GM21360 (cell line): ENCODE data around the gene MACROD2.
A peak's percentile ranks its signal among the peaks of the same experiment; 100 is the strongest.
"Not testable (repeated sequence)": the region's sequence is repeated elsewhere in the genome, so short reads cannot be mapped to it uniquely, and the experiment has no call there.

Source experiments
- ATAC-seq: cut with Tn5 transposase; IDR thresholded peaks from one replicate; pipeline ENCODE4 v1.9.1; 2021; ENCODE audit warnings: mild to moderate bottlenecking, moderate library complexity; ENCODE audit not compliant: unreplicated experiment

The MACROD2 gene

DNA sequence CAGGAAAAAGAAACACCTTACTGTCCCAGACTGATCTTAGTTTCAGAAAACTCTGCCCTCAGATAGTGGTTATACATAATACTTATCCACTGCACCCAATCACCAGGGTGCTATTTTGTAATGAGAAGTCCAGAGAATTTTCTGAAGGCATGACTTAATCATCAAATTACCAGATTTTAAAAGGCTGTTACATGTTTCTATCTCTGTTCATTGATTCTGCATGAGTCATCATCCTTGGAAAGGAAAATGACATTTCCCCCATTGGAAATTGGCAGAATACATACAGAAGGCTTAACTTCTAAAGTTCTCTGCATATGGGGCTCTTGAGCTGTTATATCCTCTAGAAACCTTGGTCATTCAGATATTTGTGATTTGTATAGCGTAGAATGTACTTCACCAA is 930.0 kb downstream of the MACROD2 start:
- no peak for ATAC-seq

DNA sequence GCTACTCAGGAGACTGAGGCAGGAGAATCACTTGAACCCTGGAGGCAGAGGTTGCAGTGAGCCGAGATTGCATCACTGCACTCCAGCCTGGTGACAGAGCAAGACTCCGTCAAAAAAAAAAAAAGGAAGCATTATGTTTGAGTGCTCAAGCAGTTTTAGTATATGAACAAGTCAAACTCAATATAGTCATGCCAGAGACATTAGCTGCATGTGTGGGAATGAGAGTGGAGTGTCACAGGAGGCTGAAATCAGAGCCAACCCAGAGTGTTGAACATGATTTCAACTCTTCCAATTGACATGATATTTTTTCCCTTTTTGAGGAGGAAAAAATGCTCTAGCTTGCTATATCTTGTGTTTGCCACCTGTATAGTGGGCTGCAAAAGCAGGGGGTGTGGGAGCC is 931.1 kb downstream of the MACROD2 start:
- not testable (repeated sequence) for ATAC-seq

DNA sequence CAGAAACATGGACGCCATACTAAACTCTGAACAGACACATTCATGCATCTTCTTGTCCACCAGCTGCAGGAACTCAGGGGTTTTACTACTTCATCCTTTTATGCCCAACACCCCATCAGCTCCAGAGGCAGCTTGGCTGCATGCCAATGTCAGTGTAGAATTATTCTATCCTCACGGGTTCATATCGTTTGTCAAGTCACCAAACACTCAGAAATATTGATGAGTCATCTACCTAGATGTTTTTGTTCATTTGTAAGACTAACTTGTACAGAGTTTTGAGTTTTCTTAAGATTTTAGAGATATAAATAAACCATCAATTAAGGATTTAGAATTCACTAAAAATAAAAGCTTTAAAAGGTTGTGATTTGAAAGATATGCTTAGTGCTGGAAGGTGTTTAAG is 932.8 kb downstream of the MACROD2 start:
- ATAC-seq, result no peak

DNA sequence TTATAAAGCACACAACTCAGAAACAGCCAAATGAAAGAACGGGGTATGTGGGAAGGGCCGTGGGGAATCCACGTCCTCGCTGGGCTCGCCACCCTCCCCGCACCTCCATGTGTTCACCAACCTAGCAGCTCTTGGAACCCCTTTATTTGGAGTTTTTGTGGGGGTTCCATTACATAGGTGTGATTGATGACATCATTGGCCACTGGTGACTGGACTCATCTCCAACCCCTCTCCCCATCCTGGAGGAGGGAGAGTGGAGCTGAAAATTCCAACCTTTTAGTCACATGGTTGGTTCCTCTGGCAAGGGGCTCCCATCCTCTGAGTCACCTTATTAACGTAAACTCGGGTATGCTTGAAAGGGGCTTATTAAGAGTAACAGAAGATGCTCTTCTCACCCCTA is 934.1 kb downstream of the MACROD2 start:
- no peak for ATAC-seq

DNA sequence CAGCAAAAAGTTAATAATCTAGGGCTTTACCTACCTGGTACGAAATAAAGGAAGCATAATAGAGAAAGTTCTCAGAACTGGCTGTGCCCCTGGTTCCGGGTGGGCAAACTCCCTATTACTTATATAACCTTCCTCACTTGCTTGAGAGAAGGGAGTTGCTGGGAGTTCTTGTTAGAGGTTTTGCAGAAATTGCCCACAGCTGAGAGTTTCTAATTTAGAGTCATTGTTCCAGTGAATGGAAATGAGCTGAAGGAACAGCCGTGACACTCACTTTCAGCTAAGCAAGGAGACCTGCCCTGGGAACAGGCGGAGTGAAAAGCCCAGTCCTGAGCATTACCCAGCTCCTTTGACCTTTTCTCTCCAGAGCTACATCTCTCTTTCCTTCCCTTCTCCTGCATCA is 936.7 kb downstream of the MACROD2 start:
- ATAC-seq, result no peak

DNA sequence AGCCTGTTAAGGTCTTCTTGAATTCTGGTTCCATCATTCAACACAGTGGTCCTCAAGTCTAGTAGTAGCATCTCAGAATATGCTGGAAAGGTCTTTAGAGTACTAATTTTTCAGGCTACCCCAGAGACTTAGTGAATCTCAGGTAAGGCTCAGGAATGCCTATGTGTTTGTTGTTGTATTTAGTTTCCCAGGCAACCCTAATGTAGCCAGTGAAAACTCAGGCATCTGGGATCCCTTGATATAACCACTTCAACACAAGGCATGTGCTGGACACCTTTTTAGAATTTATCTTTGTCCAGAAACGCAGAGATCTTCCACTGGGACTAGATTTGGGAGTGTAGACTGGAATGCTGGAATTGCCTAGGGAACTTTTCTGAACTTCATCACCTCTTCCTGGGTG is 940.0 kb downstream of the MACROD2 start:
- ATAC-seq, result no peak

DNA sequence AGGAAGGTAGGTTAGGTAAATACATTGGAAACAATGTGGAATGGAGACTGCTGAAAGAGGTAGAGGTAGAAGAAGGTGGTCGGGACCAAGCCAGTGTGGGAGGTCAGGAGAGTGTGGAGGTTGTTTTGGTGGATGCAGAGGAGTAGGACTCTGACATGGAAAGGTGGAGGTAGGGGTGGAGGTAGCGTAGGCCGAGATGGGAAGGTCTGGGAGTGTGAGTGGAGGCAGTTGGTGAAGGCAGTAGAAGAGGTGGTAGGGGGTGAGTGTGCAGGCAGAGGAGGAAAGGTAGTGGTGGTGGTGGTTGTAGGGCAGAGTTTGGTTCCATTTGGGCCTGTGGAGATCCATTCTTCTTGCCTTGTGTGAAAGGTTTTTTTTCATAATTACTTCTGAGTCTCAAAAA is 941.7 kb downstream of the MACROD2 start:
- ATAC-seq, result no peak

DNA sequence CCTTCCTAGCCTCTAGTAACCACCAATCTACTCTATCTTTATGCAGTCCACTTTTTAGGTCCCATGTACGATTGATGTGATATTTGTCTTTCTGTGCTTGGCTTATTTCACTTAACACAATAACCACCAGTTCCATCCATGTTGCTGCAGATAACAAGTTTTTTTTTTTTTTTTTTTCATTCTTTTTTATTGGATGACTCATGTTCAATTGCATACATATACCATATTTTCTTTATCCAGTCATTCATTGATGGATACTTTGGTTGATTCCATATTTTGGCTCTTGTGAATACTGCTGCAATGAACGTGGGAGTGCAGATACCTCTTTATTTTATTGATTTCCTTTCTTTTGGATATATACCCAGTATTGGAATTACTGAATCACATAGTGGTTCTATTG is 942.5 kb downstream of the MACROD2 start:
- no peak for ATAC-seq

DNA sequence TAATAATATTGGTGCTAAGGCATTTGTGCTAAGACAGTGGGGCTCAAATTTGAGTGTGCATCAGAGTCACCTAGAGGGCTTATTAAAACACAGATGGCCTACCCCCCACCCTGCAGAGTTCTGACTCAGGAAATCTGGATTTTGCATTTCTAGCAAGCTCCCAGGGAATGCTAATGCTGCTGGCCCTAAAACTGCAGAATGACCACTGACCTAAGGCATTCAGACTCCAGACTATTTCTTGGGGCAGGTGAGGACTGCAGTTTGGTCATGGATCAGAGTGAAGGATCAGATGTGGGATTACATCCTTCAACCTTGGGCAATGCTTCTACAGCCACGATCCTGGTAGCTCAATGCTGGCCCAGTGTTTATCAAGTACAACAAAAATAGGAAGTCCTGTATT is 952.2 kb downstream of the MACROD2 start:
- no peak for ATAC-seq

DNA sequence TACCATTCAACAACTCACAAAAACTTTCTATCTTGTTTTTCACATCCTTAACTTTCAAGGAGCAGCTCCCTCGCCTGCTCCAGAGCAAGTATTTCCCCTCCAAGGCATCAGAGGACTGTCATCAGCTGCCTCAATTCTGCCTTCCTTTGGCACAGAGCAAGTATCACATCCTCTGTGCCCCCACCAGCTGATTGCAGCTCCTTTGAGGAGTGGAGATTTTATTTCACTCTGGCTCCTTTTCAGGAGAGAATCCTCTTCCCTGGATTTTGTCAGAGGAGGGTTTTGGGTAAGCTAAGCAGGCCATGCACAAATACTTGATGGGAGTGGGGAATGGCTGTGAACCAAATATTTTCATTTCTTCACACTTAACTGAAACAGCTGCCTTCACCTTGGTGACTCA is 952.6 kb downstream of the MACROD2 start:
- ATAC-seq, result no peak

DNA sequence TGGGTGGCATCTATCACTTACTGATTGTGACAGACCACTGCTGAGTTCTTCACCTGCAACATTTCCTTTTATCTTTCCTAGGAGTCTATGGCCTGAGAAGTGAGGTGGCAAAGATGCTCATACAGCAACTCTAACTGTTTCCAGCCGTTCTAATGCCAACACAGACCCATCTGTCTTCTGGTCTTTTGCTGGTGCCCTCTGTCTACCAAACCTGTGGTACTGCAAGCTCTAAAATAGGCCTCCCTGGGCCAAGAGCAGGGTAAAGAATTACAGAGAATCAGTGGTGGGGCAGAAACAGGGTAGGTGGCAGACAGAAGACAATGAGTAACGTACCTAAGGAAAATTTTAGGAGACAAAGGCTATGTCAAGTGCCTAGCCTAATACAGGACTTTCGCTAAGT is 953.1 kb downstream of the MACROD2 start:
- no peak for ATAC-seq

DNA sequence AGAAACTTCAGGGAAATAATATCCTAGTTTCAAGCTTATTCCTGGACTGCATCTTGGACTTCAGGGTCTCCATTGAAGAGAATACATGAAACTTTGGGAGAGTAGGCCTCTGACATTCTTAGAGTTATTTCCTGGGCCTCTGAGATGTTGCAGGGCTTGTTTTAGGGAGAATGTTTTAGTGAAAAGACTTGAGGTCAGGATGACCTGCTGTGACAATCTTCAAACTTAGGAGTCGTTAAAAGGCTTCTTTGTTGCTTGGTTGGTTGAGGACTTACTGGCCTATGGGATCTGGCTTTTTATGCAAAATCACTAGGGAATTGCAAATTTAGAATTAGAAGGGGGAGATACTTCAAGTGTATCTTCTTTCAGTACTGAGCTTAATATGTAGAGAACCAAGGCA is 955.3 kb downstream of the MACROD2 start:
- ATAC-seq, result no peak

DNA sequence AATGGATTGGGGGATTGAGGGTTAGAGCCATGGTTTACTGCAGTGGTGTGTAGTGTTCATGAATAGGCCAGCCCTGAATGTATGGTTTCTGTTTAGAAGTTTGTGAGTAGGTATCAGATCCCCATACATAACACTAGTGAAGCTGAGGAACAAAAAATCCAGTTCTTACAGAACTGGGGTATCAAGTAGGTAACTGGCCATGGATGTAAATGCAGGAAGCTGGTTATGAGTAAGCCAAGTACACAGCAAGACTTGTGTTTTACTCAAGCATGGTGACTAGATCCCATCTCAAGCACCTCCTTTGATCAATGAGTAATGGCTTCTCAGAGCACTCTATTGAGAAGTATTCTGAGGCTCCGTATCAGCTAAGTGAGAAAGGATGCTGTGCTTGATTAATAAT is 955.8 kb downstream of the MACROD2 start:
- peak; percentile 67 for ATAC-seq

DNA sequence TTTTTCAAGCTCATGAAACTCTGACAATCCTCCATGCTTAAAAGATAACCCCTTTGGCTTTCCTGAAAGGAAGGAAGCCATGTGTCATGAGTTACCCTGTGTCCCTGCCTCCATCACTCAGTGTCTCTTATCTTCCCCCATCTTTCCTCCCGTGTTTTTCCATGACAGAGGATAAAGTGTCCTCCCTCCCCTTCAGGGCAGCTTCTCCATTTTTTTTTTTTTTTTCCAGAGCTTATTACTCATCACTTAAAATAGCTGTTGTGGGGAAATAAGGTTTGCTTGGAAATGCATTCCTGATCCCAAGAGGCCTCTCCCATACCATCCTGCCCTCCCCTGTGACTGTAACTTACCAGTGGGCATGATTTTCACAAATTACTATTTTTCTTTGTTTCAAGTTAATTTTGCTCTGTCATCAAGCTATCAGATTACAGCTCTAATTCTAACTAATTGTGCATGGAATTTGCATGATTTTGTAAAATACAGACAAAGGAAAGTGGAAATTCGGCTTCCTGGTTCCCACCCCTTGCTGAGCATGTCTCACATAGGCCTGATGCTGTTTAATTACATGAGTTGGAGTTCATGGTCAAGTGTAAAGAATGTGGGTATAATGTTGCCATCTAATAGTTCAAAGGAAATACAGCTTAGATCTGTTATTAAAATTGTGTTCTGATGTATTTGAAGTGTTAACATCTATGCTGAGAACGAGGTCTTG is 956.5 kb downstream of the MACROD2 start:
- no peak for ATAC-seq

DNA sequence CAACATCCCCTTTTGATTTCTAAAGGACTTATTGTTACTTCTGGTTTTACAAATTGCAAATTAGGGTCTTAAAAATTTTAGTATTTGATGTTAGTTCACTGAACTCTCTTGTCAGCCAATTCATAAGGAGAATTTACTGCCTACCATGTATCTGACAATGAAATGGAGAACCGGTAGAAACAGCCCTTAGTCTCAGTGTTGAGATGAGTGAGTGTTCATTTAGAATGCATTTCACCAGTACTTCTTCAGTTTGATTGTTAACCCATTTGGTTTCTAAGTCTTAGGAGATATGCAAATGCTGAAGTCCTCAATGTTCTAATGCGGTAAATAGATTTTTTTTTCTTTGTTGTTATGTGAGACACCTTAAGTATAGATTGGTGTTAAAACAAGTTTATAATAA is 958.4 kb downstream of the MACROD2 start:
- no peak for ATAC-seq

DNA sequence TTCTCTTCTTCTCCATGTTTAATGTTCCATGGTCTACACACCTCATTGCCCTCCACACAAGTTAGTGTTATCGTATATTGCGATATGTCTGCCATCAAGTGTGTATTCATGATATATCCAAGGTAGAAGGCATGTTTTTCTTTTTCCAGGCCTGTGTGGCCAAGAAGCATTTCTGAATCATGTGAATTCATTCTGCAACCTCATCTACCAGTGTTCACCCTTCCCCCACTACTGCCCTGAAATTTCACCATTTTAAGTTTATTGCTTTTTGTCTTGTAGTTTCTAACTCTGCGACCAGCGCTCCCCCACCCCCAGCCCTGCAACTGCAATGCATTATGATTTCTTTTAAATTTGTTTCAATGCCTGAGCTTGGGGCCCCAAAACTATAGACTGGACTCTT is 960.1 kb downstream of the MACROD2 start:
- ATAC-seq, result no peak

DNA sequence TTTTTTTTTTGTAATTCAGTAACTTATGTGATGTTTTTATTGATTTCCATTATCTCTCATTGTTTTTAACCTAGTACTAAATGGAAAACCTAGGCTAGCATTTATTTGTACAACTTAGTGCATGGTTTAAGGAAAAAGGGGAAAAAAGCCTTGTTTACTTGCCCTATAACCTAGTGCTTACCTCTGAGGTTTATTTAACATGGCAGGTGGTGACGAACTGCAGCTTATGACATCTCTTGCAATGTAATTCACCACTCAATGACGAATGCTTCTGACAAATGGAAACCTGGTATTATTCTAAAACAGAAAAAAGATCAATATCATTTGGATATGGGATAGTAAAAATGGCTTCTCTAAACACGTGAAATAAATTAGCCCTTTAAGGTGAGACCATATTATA is 960.7 kb downstream of the MACROD2 start:
- ATAC-seq, result no peak

DNA sequence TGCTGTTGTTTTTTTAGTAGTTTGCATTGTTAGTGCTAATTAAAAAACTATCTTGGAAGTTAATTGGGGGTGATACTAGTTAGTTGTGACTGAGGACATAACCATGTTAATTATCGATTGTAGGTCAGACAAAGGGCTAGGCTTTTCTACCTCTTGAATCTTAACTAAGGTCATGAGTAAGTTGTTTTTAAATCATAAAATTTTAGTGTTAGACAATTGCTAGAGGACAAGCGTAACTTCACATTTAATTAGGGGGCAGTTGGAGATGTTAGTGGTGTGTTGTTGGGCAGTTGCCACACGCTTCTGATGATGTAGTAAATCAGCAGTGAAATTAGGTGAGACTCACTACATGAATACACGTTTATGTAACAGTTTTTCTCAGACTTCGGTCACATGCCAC is 961.2 kb downstream of the MACROD2 start:
- ATAC-seq, result no peak

DNA sequence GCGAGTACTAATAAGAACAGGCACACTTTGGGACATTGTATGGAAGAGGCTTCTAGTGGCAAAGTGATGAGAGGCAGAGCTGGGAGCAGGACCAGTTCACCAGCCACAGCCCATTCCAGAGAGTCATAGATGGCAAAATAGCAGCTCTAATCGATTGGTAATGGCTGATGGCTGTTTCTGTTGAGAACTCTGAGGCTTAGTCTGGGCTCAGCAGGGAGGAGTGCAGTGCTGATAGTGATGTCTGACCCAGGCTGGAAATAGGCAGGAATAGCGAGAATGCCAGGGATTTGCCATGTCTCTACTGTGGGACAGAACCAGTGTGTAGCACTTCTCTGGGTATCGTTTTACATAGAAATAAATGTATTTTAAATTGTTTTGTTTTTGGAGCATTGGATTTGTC is 962.1 kb downstream of the MACROD2 start:
- ATAC-seq, result no peak

DNA sequence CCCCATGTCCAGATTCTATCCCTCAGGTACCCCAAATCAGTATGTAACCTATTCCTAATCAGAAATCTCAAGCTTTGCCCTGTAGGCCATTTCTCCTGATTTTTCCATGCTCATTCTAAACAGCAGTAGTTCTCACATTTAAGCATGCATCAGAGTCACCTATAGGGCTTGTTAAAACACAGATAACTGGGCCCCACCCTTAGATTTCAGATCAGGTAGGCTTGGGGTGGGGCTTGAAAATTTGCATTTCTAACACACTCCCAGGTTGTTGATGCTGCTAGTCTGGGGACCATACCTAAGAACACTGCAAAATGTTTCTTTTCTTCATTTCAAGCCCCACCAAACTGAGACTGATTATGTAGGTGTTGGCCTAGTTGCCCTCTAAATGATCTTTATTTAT is 963.3 kb downstream of the MACROD2 start:
- no peak for ATAC-seq

DNA sequence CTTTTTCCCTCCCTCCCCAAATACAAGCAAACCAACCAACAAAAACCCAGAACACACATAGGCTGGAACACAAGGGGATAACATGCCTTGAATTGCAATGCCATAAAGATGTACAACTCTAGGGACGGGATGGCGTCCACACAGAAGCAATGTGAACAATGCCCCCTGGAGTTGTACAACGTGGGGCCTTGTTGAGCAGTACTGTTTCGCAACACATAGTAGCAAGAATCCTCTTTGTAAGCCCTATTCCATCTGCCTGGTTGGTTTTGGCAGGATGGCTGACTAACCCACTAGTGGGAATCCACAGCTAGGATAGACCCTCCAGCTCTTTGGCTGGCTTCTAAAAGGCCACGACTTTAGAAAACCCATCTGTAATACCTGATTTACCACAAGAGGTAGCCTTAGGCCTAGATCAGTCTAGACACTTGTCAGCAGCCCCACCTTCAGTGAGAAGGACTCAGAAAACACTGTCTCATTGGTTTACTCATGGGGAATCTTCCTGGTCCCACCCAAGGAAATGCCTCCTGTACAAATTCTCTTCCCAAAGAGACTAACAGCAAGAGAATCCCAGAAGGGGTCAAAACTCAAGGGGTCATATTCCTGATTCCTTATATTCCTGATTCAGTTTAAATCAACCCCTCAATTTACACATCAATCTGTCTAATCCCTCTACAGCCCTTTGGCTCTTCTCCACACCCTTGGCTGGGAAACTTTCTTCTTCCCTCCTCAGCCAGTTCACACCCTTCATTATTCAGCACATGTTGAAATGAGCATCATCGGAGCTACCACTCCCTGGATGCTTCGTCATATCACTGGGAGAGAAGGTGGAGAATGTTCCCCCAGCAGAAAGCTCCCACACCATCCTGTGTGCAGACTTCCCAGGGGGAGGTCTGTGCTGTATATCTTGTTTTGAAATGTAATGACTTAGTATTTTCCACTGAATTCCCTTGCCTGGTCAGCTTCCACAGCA is 964.5 kb downstream of the MACROD2 start:
- ATAC-seq, result no peak

DNA sequence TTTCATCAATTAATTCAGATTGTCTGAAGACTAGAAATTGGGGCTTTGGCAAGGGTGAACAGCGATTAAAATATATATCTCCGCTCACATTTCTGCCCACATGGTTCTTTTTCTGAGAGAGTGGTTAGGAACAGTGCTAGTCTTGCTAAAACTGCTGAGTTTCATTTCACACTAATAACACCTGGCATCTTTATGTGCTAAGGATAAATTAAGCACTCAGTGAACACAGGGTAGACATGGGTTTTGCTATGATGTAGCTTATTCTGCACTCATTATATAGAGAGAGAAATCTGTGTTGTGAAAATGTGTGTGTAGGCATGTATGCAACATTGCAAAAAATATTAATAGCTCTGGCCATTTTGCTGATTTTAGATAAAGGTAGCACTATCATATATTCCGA is 965.5 kb downstream of the MACROD2 start:
- ATAC-seq, result no peak
